NCI-H1930 (cell line): ENCODE data around the gene ZCWPW1.

Source experiments
- DNase-seq, 2 experiments: peaks; one replicate each; lab custom pipeline; 2025; lab: John Stamatoyannopoulos, UW

ZCWPW1 gene, protein sequence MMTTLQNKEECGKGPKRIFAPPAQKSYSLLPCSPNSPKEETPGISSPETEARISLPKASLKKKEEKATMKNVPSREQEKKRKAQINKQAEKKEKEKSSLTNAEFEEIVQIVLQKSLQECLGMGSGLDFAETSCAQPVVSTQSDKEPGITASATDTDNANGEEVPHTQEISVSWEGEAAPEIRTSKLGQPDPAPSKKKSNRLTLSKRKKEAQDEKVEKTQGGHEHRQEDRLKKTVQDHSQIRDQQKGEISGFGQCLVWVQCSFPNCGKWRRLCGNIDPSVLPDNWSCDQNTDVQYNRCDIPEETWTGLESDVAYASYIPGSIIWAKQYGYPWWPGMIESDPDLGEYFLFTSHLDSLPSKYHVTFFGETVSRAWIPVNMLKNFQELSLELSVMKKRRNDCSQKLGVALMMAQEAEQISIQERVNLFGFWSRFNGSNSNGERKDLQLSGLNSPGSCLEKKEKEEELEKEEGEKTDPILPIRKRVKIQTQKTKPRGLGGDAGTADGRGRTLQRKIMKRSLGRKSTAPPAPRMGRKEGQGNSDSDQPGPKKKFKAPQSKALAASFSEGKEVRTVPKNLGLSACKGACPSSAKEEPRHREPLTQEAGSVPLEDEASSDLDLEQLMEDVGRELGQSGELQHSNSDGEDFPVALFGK

DNA sequence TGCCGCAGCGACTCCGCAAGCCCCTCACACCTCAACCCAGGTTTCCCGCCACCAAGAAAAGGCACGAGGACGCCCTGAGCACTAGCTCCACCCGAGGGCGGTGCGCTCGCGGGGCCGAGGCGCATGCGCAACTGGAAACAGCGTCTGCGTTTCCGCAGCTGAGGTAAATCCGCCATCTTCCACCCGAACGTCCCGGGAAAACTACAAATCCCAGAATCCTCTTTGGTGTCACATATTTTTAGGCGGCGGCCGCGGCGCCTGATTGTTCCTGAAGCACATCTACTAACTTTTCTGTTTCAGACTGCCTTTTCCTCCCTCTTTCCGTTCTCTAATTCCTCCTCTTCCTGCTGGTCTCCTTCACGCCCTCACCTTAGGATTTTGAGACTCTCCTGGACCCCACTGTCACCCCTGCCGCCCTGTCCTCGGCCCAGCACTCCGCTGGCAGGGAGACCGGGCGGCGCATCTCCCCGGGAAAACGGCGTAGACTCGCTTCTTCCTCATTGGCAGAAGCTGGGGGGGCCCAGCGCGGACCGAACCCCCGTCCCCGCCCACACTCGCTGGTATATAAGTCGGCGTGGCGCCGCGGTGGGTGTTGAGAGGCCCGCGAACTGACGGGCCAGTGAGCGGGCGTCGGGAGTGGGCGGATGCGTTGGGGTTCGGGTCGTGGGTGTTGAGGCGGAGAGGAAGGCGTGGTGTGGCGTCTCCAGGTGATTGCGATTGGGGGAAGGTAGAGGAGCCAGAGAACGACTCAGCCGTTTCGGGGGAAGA is at the start of gene ZCWPW1:
Gene ZCWPW1, minus strand, starts transcription at position 505 of the 768 bp plus-strand sequence. CDS start 8,054 bp downstream, outside the sequence.
- DNase-seq = peak; percentile 97 to 99

DNA sequence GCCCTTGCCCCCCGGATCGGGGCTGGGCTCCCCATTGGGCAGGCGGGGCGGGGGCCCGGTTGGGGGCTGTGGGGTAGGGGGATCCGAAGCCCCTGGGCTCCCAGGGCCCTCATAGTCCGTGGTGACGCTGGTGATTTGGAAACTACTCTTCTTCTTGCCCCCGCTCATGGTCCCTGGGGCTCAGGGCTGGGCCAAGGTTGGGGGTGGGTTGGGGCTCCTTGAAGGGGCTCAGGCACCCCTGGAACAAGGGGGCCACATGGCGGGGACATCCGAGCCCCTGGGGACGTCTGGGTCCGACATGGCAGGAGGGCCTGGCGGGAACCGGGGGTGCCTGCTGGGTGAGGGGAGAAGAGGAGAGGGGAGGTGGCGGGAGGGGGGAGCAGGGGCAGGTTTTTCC is 49.4 kb upstream of the ZCWPW1 start:
- DNase-seq = no peak

DNA sequence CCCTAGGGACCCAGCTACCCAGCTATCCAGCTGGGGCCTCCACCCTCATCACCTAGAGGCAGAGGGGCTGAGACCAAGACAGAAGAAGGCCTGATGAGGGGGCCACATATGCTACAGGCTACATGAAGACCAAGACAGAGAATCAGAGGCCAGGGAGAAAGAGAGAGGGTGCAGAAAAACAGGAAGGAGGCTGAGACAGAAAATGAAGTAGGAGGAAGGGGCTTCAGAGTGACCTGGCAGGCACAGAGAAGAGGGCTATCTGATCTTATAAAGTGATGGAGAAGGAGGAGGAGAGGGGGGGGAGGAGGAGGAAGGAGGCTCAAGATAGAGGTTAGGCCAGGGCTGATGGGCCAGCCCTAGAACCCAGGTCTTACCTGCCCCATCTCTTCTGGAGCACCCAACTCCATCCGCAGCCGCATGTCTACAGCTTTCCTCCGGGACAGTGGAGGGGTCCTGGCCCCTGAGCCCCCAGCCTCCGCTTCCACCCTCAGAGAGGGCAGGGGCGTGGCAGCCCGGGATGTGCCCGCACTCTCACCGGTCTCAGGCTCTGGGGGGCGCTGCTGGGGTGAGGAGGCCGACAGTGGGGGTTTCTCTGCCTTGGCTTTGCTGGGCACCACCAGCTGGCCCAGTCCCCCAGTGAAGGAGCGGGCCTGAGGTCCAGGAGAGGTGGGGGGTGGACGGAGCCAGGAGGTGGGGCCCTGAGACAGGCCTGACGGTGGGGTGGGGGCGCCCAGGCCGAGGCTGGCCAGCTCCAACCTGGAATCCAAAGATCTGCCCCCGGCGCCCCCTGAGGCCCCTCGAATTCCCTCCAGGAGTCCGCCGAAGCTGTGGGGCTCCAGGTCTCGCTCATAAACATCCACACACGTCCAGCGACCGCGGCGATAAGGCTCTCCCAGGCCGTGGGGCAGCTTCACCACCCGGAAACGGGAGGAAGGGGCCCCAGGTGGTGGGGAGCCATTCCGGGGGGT is 48.7 kb upstream of the ZCWPW1 start:
- no peak for DNase-seq

DNA sequence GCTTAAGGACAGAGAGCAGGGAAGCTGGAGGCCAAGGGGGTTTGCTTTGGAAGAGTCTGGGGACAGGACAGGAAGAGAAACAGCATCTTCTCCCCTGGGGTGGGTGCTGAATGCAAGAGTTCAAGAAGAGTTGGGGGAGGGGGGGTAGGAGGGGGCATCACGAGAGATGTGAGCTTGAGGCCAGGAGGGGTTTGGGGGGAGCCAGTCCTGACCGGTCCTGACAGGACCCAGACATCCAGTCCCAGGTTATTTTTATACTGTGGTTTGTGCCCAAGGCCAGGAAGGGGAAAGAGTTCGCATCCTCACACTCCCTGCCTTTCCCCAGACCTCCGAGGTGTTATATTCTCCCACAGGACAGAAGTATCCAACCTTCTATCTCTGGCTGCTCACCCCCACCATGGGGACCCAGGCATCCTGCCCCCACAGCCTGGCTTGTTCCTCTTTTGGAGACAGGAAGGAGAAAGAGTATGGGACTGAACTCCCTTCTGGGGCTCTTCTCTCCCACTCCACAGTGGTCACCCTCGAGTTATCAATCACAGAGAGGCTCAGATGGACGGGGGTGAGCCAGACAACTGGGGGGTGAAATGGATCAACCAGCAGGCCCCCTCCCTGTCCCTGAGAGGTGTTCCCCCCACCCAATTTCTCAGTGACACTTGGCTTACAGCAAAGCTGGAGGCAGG is 47.7 kb upstream of the ZCWPW1 start:
- DNase-seq = no peak

DNA sequence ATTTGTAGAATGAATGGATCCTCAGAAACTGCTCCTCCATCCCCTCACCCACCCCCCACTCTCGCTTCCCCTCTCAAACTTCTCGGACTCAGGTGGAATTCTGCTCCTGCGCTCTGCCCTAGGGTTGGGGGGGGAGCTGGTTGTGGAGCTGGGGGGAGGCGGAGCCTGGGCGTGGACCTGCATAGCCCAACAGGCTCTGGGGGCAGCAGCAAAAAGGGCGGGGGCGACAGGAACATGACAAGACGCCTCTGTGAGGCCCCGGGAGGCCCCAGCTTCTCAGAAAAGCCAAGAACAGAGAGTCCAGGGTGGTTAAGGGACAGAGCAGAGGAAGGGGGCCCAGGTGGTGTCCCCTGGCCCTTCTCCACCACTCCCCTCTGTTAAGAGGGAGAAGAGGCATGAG is 47.0 kb upstream of the ZCWPW1 start:
- DNase-seq = no peak

DNA sequence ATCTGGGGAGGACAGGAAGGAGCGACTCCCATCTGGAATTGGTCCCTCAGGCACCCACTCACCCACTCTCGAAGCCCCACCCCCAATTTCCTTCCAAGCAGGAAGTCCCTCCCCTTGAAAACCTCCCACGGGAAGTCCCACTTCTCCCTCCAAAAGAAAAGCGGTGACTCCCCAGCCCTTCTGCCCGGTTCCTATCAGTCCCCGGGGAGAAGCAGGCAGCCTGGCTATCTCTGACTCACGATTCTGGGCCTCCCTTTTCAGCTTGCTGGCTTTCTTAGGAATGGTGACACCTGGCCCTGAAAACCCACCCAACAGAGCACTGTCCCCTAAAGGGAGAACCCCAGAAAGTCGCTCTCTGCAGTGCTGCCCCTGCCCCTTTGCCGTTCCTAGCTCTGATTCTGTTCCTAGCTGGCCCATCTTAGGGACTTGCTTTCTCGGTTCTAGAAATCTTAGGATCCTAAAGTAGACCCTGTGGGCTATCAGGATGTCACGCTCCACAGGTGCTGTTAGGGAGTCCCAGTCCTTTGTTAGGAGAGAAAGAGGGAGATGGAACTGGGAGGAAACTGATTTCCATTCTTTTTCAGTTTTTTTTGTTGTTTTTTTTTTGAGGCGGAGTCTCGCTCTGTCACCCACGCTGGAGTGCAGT is 44.5 kb upstream of the ZCWPW1 start:
- no peak for DNase-seq

DNA sequence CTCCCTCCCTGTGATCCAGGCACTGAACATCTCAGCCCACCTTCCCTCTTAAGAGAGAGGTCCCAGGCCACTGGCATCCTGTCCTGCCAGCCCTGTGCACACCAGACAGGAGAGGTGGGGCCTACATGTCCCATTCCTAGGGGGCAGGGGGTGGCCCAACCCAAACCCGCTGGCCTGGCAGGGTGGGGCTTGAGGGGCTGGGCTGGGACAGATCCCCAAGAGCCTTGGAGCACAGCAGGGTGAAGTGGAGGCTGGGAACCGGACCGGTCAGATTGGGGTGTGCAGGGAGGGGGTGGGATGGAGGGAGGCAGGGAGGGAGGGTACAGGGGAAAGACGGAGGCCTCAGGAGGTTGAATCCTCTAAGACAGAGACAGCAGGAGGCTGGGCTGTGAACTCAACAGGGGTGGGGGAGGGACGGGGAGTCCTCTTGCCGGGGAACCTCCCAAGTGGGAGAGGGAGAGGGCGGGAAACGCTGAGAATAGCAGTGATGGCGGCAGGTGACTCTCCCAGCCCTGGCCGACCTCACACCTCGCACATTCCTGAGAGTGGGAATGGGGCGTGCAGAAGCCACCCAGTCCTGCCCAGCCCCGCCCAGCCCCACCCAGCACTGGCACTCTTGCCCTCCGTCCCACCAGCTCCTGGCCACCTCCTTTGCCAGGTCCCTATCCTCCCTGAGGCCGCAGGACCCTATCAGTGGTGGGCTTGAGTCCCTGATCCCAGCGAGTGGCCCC is 43.8 kb upstream of the ZCWPW1 start:
- DNase-seq = no peak

DNA sequence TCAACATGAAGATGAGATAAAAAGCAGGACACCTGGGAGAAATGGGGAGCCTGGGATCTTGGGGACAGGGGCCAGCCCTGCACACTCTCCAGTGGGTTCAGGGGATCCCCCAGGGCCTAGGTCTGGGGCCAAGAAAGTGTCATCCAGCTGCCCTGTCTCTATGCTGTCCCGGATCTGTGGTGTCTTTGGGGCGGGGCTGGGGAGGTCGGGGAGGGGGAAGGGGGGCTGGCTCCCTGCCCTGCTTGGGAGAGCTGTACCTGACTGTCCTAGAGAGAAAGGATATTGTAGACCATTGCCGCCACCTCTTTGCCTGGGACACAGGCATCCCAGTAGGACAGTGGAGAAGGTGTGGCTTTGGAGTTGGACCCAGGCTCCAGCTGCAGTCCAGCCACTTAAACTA is 42.5 kb upstream of the ZCWPW1 start:
- no peak for DNase-seq

DNA sequence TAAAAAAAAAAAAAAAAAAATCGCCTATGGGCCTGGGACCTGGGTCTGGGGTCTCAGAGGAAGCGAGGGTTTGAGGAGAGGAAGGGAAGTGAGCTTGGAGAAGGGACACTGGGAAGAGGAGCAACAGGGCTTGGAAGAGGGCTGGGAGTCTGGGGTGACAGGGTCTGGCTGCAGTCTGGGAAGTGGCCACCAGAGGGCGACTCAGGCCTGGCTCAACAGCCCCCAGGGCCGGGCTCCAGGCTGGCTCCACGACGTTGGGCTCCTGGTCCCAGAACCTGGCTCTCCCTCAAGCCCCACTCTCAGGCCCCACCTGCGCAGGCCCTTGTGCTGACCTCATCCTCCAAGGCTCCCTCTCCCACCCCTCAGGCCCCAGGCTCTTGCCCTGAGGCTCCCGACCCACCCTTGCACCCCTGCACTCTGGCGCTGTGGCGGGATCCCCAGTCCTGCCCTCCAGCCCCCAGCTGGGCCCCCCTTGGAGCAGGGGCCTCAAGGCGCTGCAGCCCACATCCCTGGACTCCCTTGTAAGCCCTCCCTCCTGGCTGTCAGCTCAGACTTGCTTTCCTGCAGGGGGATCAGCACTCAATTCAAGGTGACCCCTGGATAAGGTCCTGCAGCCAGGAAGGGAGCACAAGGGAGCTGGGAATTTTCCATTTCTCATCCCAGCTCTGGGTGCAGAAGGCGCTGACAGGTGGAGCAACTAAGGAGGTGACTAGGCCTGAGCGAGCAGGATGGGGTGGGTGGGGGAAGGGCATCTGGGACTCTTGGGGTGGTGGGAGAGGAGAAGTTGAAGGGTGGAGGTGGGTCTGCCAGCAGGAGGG is 40.9 kb upstream of the ZCWPW1 start:
- DNase-seq = peak; percentile 44 to 78

DNA sequence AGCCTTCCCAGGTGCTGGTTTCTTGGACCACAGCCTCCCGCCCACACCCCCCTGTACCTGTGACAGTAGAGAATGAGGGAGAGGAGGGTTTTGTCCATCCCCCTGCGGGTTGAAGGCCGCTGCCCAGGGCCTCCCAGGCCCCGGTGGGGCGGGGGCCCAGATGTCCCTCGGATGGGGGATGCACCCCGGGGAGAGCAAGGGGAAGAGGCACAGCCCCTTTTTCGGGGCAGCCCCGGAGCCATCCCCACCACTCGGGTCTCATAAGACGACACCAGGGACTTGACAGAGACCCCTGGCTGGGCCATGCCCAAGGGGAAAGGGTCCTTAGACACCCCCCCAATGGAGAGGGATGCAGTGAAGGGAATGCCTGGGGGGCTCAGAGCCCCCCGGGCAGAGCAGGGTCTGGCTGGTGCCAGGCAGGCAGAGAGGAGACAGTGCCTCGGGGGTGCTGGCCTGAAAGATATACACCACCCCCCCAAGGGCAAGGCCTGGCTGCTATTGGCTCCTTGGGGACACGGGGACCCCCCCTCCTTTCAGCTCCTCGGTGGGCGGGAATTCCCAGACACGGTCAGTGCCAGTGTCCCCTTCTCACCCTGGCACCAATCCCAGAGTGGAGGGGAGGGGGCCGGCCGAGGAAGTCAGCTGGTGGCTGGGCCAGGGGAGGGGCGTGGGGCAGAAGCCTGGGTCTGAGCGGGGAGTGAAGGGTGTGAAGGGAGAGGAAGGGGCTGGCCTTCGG is 39.3 kb upstream of the ZCWPW1 start:
- DNase-seq = no peak

DNA sequence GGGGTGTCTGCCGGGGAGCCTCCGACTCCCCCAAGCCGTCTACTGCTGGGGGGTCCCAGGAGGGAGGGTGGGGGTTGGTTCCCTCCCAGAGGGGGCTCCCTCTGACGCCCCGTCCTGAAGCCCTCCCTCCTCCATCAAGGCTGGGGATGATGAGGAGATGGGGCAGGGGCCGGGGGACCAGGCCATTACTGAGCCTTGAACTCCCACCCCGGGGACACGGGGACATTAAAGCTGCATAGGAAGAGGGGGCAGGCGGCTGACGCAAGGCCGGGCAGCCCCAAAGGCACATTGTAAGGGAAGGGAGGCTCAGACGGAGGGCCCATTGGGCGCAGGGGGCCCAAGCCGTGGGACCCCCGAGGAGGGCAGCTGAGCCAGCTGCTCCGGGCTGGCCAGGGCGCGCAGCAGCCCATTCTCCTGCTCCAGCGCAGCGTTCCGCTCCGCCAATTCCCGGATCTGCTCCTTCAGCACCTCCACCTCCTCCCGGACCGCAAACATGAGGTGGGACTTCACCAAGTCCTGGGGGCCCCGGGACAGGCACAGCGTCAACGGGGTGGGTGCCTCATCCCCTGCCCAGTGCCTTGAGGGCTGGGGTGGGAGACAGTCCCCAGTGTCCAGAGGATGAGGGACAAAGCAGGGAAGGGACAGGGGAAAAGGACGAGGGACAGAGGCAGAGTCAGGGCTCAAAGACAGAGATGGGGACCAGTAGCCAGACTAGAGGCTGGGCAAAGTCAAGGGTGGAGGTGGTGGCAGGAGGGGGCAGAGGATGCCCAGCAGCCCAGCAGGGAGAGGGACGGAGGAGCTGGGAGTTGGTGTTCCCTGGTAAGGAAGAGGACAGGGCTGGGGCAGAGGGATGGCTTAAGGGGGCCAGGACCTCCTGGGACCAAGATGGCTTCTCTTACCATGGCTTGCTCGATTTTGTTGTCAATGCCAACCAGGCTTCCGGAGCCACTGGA is 38.4 kb upstream of the ZCWPW1 start:
- no peak for DNase-seq

DNA sequence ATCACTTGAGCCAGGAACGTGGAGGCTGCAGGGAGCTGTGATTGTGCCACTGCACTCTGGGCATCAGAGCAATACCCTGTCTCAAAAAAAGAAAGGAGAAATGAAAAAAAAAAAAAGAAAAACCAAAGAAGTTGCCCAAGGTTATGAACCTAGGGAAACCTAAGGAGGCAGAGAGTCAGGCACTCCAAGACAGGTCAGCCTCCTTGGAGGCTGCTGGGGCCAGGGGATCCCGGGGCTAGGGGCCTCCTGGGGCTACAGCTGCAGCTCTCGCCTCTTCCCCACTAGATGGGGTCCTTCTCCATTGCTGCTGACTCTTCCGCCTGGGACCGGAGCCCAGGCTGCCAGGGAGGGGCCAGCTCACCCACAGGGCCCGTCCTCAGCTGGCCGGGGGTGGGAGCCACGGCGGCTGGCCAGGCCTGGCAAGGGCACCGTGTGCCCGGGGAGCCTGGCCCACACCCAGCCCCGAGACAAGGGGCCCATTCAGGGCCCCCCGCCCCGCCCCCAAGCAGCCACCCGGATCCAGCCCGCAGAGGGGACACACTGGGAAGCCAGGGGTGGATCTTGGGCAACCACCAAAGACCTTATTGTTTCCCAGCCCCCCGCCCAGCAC is 37.3 kb upstream of the ZCWPW1 start:
- peak; percentile 63 to 78 for DNase-seq

DNA sequence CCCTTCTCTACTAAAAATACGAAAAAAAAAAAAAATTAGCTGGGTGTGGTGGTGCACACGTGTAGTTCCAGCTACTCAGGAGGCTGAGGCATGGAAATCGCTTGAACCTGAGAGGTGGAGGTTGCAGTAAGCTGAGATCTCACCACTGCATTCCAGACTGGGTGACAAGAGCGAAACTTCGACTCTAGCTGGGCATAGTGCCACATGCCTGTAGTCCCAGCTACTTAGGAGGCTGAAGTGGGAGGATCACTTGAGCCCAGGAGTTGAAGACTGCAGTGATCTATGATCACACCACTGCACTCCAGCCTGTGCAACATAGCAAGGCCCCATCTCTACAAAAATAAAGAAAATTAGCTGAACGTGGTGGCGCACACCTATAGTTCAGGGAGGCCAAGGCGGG is 36.8 kb upstream of the ZCWPW1 start:
- no peak for DNase-seq

DNA sequence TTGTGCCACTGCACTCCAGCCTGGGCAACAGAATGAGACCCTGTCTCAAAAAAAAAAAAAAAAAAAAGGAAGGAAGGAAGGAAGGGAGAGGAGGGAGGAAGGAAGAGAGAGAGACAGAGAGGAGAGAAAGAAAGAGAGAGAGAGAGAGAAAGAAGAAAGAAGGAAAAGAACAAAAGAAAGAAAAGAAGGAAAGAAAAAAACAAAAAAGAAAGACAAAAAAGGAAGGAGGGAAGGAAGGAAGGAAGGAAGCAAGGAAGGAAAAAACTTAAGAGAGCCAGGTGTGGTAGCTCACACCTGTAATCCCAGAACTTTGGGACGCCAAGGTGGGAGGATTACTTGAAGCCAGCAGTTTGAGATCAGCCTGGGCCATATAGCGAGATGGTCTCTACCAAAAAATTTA is 36.3 kb upstream of the ZCWPW1 start:
- no peak for DNase-seq

DNA sequence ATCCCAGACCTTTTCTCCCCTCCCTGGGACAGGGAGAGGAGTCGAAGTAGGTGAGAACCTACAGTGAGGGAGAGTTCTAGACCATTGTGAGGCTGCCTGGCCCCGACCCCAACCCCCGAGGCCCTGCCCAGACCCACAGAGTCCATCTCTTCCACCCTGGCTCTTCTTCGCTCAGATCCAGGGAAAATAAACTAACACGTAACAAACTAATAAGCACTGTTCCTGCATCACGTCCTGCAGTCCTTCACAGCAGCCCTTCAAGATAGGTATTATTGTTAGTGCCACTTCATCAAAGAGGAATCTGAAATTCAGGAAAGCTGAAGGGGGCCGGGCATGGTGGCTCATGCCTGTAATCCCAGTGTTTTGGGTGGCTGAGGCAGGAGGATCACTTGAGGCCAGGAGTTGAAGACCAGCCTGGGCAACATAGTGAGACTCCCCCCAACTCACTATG is 35.7 kb upstream of the ZCWPW1 start, which contains the start of gene SPACDR:
Gene SPACDR, minus strand, starts transcription at position 51 of the 451 bp plus-strand sequence. CDS start 235 bp downstream, outside the sequence.
- DNase-seq = no peak

DNA sequence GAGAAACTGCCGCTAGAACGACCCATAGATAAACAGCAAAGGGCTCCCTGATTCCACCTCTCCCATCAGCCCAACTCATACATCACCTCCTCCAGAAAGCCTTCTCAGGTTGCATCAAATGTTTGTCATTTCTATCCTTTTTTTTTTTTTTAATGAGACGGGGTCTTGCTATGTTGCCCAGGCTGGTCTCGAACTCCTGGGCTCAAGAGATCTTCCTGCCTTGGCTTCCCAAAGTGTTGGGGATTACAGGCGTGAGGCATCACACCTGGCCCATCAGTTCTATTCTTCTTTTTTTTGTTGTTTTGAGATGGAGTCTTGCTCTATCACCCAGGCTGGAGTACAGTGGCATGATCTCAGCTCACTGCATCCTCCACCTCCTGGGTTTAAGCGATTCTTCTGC is 28.5 kb upstream of the ZCWPW1 start:
- no peak for DNase-seq
